ENCODE measurements around the gene FUT4.

GRCh38 chr11:94537031-94537600 is 6.6 kb upstream of the FUT4 start:
- TF ChIP-seq CTCF (IDR thresholded peaks at IDR 0.05), result no peak
- TF ChIP-seq ZFX (IDR thresholded peaks at IDR 0.05; ENCODE audit: borderline replicate concordance), result no peak
